Measurements from ENCODE around the gene RGS16.

Gene RGS16

DNA sequence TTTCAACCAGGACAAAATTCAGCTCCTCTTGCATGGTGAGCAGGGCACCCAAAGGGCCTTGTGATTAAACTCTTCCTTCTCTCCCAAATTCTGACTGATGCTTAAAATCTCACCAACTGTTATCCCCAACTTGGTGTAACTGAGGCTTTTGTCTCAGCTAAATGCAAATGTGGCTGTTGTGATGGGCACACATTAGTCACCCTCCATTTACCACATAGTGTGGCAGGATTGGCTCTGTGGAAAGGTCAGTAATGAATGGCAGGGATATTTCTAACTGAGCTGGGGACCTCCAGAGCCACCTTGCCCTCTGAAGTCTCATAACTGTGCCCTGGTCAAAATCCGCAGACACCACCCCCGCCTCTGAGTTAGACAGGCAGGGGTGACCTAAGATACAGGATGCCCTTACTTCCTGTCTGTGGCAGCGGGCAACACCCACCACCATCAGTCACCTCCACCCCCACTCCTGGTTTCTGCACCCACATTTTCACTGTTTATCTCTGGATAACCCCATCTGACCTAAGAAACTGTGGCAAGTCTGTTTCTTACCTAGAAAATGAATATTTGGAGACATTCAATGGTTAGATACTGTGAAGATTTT lies 25.4 kb upstream of the RGS16 start:
- DNase-seq (ENCODE audit: low read depth in 2 of 2) = peak in 1 of 2 experiments; percentile 58

- DNase-seq (ENCODE audit: low read depth in 2 of 2) = no peak
These were observed 24.9 kb upstream of the RGS16 start for GRCh38 chr1:182629080-182629479.

GRCh38 chr1:182628657-182629056 lies 24.5 kb upstream of the RGS16 start:
- no peak for DNase-seq (ENCODE audit: low read depth in 2 of 2)

DNA sequence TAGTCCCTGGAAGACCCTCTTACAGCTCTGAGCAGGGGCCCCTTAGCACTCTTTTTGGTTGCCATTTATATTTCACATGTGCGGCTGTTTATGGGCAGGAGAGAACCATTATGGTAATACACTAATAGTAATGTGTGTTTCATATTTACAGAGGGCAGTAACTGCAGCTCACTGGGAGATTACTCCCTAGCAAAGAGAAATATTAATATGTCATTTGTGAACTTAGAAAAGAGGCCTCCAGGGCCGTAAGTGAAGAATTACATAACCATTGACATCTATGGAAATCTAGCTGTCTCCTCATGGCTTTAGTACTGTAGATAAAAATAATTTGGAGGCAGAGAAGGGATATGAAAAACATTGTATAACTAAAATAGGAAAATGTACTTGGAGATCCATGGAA lies 23.4 kb upstream of the RGS16 start:
- DNase-seq (ENCODE audit: low read depth in 2 of 2) = no peak

DNA sequence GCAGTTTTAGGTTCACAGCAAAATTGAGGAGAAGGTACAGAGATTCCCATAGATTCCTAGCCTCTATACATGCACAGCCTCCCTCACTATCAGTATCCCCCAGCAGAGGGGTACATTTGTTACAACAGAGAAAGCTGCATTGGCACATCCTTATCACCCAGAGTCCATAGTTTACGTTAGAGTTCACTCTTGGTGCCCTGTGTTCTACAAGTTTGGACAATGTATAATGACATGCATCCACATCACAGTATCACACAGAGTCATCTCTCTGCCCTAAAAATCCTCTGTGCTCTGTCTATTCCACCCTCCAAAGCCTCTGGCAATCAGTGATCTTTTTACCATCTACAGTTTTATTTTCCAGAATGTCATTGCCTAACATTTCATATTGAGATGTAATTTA lies 22.3 kb upstream of the RGS16 start:
- no peak for DNase-seq (ENCODE audit: low read depth in 2 of 2)

GRCh38 chr1:182625719-182626504 lies 21.7 kb upstream of the RGS16 start:
- DNase-seq (ENCODE audit: low read depth in 2 of 2) = no peak

- no peak for DNase-seq (ENCODE audit: low read depth in 2 of 2)
These were observed 20.8 kb upstream of the RGS16 start for GRCh38 chr1:182625024-182625423.

DNA sequence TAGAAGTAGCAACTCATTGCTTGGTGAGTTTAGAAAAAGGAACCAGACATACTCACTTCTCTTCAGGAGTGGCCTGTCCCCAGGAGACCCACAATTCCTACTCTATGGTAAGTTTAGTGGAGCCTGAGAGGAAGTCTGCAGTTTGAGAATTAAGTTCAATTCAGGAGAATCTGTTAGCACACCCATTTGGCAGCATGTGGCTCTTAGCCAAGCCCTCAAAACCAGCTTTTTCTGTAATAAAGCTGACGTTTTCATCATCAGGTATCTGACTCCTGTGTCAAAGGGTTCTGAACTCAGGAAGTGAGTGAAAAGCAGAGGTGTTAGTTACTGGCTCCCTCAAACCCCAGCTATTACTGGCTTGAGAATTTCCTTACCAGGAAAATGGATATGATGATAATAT lies 20.4 kb upstream of the RGS16 start:
- no peak for DNase-seq (ENCODE audit: low read depth in 2 of 2)

- no peak for DNase-seq (ENCODE audit: low read depth in 2 of 2)
These were observed 18.8 kb upstream of the RGS16 start for GRCh38 chr1:182622901-182623528.

DNA sequence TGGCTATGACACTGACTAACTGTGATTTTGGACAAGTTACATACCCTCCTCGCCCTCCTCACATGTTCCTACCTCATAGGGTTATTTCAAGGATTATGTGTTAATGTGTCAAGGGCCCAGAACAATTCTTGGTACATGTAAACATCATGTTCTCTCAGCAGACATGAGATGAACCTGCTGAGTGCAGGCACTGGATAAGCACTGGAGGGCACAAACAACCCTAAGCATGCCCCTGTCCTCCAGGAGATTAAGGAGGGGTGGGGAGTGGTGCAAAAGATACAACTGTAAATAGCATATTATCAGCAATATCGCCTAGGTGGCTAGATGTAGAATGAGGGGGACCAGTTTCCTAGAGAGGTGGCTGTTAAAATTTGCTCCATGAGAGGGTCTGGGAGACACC lies 17.7 kb upstream of the RGS16 start:
- DNase-seq (ENCODE audit: low read depth in 2 of 2) = no peak

- DNase-seq (ENCODE audit: low read depth in 2 of 2) = no peak
These were observed 16.9 kb upstream of the RGS16 start for GRCh38 chr1:182620924-182621585.

DNA sequence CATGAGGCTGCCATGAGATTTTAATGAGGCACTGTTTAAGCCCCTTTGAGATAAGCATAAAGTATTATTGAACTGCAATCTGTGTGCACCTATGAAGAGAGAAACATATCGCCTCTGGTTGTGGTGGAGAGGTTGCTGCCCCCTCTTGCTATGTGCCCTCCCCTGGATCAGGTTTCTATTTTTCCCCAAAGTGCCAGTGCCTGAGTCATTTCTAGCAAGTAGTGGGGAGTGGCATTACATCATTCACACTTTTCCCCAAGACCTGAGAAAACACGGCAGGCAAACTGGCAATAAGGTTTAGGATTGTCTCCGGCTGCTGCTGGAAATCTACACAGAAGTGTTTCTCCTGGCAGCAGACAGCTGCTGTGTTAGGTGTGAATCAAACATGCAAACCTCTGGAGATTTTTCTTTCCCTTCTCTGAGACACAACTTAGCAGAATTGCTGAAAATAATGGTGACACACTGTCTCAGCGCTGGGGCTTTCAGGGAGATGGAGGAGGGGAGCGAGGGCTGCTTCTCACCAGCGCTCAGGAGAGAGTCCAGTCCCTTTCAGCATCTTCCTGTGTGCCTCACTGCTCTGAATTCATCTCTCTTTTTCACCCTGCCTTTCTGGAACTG lies 13.7 kb upstream of the RGS16 start:
- DNase-seq (ENCODE audit: low read depth in 2 of 2) = no peak

DNA sequence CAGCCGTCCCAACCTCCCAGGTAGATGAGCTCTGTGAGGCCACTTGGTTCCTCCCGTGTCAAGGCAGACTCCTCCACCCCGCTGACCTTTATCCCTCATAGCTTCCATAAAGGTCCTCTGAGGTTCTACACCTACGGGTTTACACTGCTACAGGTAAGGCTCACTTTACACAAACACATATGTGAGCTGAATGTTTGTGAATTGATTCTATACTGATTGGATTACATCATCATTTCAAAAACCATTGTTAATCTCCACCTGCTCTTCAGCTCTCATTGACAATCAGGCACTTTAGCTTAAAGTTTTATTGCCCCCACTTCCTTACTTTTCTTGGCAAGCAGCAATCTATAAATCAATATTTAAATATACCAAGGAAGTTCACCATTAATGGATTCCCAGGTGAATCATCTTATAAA lies 12.8 kb upstream of the RGS16 start:
- no peak for DNase-seq (ENCODE audit: low read depth in 2 of 2)

GRCh38 chr1:182616130-182617013 lies 12.2 kb upstream of the RGS16 start:
- DNase-seq (ENCODE audit: low read depth in 2 of 2) = peak; percentile 60 to 80

GRCh38 chr1:182615468-182616129 lies 11.4 kb upstream of the RGS16 start:
- peak in 1 of 2 experiments; percentile 59 for DNase-seq (ENCODE audit: low read depth in 2 of 2)

GRCh38 chr1:182614796-182615454 lies 10.7 kb upstream of the RGS16 start:
- DNase-seq (ENCODE audit: low read depth in 2 of 2) = peak in 1 of 2 experiments; percentile 74

GRCh38 chr1:182611787-182612186 lies 7.6 kb upstream of the RGS16 start:
- DNase-seq (ENCODE audit: low read depth in 2 of 2) = no peak

DNA sequence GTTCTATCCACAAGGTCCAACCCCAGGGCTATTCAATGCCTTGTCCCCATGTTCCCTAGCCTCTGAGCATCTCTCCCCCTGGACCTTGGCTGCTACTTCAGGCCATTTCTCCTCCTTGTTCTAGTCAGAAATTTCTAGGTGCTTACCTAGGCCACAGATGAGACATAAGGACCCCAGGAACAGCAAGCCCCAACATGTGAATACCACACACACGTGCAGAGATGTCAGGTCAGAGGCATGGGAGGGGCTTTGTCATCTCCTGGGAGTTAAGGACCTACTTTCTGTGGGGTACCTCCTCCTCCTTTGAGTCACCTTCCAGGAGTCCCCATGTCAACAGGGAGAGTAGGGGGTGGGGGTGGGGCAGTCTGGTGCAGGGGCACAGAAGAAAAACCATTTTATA lies 7.1 kb upstream of the RGS16 start:
- no peak for DNase-seq (ENCODE audit: low read depth in 2 of 2)

DNA sequence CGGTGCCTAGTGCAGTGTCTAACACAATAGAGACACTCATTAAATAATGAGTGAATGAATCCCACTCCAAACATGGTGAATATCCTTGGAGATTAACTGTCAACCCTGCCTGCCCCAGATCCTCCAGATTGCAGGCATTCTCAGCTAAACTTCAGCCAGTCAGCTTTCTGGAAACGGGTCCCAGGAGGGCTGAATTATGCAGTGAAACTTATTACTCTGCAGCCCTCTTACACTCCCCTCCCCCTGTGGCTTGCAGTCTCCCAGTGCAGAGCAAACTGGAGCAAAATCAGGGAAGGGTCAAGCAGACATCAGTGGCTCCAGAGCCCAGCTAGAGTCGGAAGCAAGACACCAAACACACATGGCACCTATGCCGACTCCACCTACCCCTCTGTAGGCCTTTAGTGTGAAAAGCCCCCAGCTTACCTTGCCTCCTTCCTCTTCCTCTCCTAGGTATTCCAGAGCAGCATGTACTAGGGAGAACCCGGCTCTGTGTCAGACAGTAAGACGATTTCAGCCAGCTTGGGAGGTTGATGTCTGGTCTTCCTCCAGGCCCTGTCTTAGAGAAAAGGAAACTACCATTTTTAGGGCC lies 6.5 kb upstream of the RGS16 start:
- no peak for DNase-seq (ENCODE audit: low read depth in 2 of 2)
